HEK293 (cell line): ENCODE results near the gene DNMT3A.

Experiments used
- CTCF ChIA-PET: fragments of 350-600 bp; formaldehyde crosslinking; extraction: SDS; loops from one replicate; lab custom pipeline; 2021; ENCODE audit warnings: antibody characterized with exemption; lab: Yijun Ruan, JAX
- POLR2A ChIA-PET: fragments of 300-600 bp; formaldehyde crosslinking; extraction: SDS; loops from one replicate; lab custom pipeline; 2020; ENCODE audit warnings: antibody characterized with exemption, inconsistent platforms; lab: Yijun Ruan, JAX
- H3K27ac ChIP-seq: fragments of 200-500 bp; sonication (Bioruptor generic); 2 replicates; pipeline ENCODE4 v1.5.1; 2014; ENCODE audit warnings: low read depth, low read length, control low read depth, inconsistent platforms; ENCODE audit errors: extremely low read depth
- H3K36me3 ChIP-seq, 2 experiments: fragments of 200-500 bp in 1 of 2; sonication (Bioruptor generic) in 1 of 2; 1 replicate in 1 of 2; 2 replicates in 1 of 2; pipeline ENCODE4 v1.5.1; 2014 to 2017; ENCODE audit warnings: inconsistent platforms in 2 of 2, low read length in 2 of 2; ENCODE audit not compliant: control insufficient read depth in 2 of 2, insufficient read depth in 1 of 2
- H3K4me1 ChIP-seq: fragments of 200-500 bp; sonication (Bioruptor generic); 2 replicates; pipeline ENCODE4 v1.5.1; 2014; ENCODE audit warnings: mild to moderate bottlenecking, low read length, inconsistent platforms; ENCODE audit not compliant: control insufficient read depth, insufficient read depth
- H3K4me3 ChIP-seq: 2 replicates; pipeline ENCODE4 v1.5.1; 2011; ENCODE audit warnings: low read depth, mild to moderate bottlenecking, control low read depth, low read length, moderate library complexity
- H3K9me3 ChIP-seq: fragments of 200-500 bp; sonication (Bioruptor generic); 2 replicates; pipeline ENCODE4 v1.5.1; 2014; ENCODE audit warnings: low read depth, low read length, inconsistent platforms; ENCODE audit not compliant: control insufficient read depth, insufficient read depth
- BCL11A ChIP-seq: fragments of 450-650 bp; formaldehyde crosslinking; IDR thresholded peaks from 2 replicates; pipeline ENCODE4 v1.5.1; 2016; ENCODE audit warnings: low read depth, missing biosample characterization, missing genetic modification characterization
- HOXA7 ChIP-seq: sonication (generic); formaldehyde crosslinking; IDR thresholded peaks from 2 replicates; pipeline ENCODE4 v1.8.1; 2022; ENCODE audit warnings: missing genetic modification reagents, borderline replicate concordance
- KLF8 ChIP-seq: fragments of 450-650 bp; formaldehyde crosslinking; IDR thresholded peaks from 2 replicates; pipeline ENCODE4 v1.5.1; 2016; ENCODE audit warnings: missing biosample characterization, missing genetic modification characterization
- KLF9 ChIP-seq: fragments of 450-650 bp; formaldehyde crosslinking; IDR thresholded peaks from 2 replicates; pipeline ENCODE4 v1.5.1; 2016; ENCODE audit warnings: missing biosample characterization, missing genetic modification characterization, low read depth
- MZF1 ChIP-seq: fragments of 450-650 bp; formaldehyde crosslinking; IDR thresholded peaks from 2 replicates; pipeline ENCODE4 v1.5.1; 2017; ENCODE audit warnings: missing biosample characterization, missing genetic modification characterization, borderline replicate concordance
- SCRT2 ChIP-seq: fragments of 450-650 bp; formaldehyde crosslinking; IDR thresholded peaks from 2 replicates; pipeline ENCODE4 v1.5.1; 2016; ENCODE audit warnings: missing biosample characterization, missing genetic modification characterization
- ZEB2 ChIP-seq: fragments of 450-650 bp; formaldehyde crosslinking; IDR thresholded peaks from 2 replicates; pipeline ENCODE4 v1.5.1; 2016; ENCODE audit warnings: missing biosample characterization, missing genetic modification characterization
- ZNF132 ChIP-seq: fragments of 450-650 bp; formaldehyde crosslinking; IDR thresholded peaks from 2 replicates; pipeline ENCODE4 v1.5.1; 2017; ENCODE audit warnings: missing biosample characterization, missing genetic modification characterization, borderline replicate concordance
- ZNF174 ChIP-seq: fragments of 450-650 bp; formaldehyde crosslinking; IDR thresholded peaks from 2 replicates; pipeline ENCODE4 v1.5.0; 2017; ENCODE audit warnings: missing biosample characterization, mild to moderate bottlenecking, missing genetic modification characterization
- ZNF175 ChIP-seq: fragments of 450-650 bp; formaldehyde crosslinking; IDR thresholded peaks from 2 replicates; pipeline ENCODE4 v1.5.1; 2016; ENCODE audit warnings: missing biosample characterization, missing genetic modification characterization
- ZNF19 ChIP-seq: fragments of 450-650 bp; formaldehyde crosslinking; IDR thresholded peaks from 2 replicates; pipeline ENCODE4; 2016; ENCODE audit warnings: missing biosample characterization, missing genetic modification characterization, low read depth
- ZNF239 ChIP-seq: fragments of 450-650 bp; formaldehyde crosslinking; IDR thresholded peaks from 2 replicates; pipeline ENCODE4 v1.5.1; 2016; ENCODE audit warnings: missing biosample characterization, missing genetic modification characterization
- ZNF266 ChIP-seq: fragments of 450-650 bp; formaldehyde crosslinking; IDR thresholded peaks from 2 replicates; pipeline ENCODE4 v1.5.1; 2016; ENCODE audit warnings: missing biosample characterization, missing genetic modification characterization, low read depth
- ZNF302 ChIP-seq: fragments of 450-650 bp; formaldehyde crosslinking; IDR thresholded peaks from 2 replicates; pipeline ENCODE4 v1.5.1; 2016; ENCODE audit warnings: missing biosample characterization, missing genetic modification characterization, low read depth
- ZNF335 ChIP-seq: fragments of 450-650 bp; formaldehyde crosslinking; conservative IDR thresholded peaks from 2 replicates; pipeline ENCODE4 v1.5.1; 2016; ENCODE audit warnings: missing biosample characterization, missing genetic modification characterization
- ZNF350 ChIP-seq: fragments of 450-650 bp; formaldehyde crosslinking; IDR thresholded peaks from 2 replicates; pipeline ENCODE4 v1.5.0; 2017; ENCODE audit warnings: missing biosample characterization, mild to moderate bottlenecking, missing genetic modification characterization
- ZNF404 ChIP-seq: fragments of 450-650 bp; formaldehyde crosslinking; IDR thresholded peaks from 2 replicates; pipeline ENCODE4 v1.5.1; 2017; ENCODE audit warnings: missing biosample characterization, missing genetic modification characterization
- ZNF433 ChIP-seq: fragments of 450-650 bp; formaldehyde crosslinking; IDR thresholded peaks from 2 replicates; pipeline ENCODE4 v1.5.1; 2016; ENCODE audit warnings: missing biosample characterization, missing genetic modification characterization, low read depth
- ZNF626 ChIP-seq: fragments of 450-650 bp; sonication (Bioruptor Pico); formaldehyde crosslinking; IDR thresholded peaks from 2 replicates; pipeline ENCODE4 v1.5.1; 2018; ENCODE audit warnings: missing biosample characterization, missing genetic modification characterization, inconsistent platforms
- ZNF776 ChIP-seq: fragments of 450-650 bp; formaldehyde crosslinking; IDR thresholded peaks from 2 replicates; pipeline ENCODE4 v1.5.0; 2017; ENCODE audit warnings: missing biosample characterization, missing genetic modification characterization, borderline replicate concordance
- ZNF777 ChIP-seq: fragments of 450-650 bp; formaldehyde crosslinking; IDR thresholded peaks from 2 replicates; pipeline ENCODE4 v1.5.1; 2017; ENCODE audit warnings: missing biosample characterization, missing genetic modification characterization, borderline replicate concordance
- ZNF830 ChIP-seq: fragments of 450-650 bp; IDR thresholded peaks from 2 replicates; pipeline ENCODE4 v1.5.0; 2018; ENCODE audit warnings: missing biosample characterization, missing genetic modification characterization, low read depth, mild to moderate bottlenecking, moderate library complexity
- TF ChIP-seq, protein P1 (sequence below): fragments of 450-650 bp; formaldehyde crosslinking; IDR thresholded peaks from 2 replicates; pipeline ENCODE4 v1.5.1; 2016; ENCODE audit warnings: missing biosample characterization, missing genetic modification characterization, borderline replicate concordance
- TF ChIP-seq, protein P2 (sequence below): fragments of 450-650 bp; formaldehyde crosslinking; IDR thresholded peaks from 2 replicates; pipeline ENCODE4 v1.5.1; 2016; ENCODE audit warnings: missing biosample characterization, missing genetic modification characterization
- TF ChIP-seq, protein P3 (sequence below): fragments of 450-650 bp; formaldehyde crosslinking; IDR thresholded peaks from 2 replicates; pipeline ENCODE4 v1.5.1; 2016; ENCODE audit warnings: missing biosample characterization, missing genetic modification characterization

DNMT3A gene

GRCh38 chr2:25389161-25389560 is 47.4 kb upstream of the DNMT3A start (continued):
- TF ChIP-seq, protein P1, sequence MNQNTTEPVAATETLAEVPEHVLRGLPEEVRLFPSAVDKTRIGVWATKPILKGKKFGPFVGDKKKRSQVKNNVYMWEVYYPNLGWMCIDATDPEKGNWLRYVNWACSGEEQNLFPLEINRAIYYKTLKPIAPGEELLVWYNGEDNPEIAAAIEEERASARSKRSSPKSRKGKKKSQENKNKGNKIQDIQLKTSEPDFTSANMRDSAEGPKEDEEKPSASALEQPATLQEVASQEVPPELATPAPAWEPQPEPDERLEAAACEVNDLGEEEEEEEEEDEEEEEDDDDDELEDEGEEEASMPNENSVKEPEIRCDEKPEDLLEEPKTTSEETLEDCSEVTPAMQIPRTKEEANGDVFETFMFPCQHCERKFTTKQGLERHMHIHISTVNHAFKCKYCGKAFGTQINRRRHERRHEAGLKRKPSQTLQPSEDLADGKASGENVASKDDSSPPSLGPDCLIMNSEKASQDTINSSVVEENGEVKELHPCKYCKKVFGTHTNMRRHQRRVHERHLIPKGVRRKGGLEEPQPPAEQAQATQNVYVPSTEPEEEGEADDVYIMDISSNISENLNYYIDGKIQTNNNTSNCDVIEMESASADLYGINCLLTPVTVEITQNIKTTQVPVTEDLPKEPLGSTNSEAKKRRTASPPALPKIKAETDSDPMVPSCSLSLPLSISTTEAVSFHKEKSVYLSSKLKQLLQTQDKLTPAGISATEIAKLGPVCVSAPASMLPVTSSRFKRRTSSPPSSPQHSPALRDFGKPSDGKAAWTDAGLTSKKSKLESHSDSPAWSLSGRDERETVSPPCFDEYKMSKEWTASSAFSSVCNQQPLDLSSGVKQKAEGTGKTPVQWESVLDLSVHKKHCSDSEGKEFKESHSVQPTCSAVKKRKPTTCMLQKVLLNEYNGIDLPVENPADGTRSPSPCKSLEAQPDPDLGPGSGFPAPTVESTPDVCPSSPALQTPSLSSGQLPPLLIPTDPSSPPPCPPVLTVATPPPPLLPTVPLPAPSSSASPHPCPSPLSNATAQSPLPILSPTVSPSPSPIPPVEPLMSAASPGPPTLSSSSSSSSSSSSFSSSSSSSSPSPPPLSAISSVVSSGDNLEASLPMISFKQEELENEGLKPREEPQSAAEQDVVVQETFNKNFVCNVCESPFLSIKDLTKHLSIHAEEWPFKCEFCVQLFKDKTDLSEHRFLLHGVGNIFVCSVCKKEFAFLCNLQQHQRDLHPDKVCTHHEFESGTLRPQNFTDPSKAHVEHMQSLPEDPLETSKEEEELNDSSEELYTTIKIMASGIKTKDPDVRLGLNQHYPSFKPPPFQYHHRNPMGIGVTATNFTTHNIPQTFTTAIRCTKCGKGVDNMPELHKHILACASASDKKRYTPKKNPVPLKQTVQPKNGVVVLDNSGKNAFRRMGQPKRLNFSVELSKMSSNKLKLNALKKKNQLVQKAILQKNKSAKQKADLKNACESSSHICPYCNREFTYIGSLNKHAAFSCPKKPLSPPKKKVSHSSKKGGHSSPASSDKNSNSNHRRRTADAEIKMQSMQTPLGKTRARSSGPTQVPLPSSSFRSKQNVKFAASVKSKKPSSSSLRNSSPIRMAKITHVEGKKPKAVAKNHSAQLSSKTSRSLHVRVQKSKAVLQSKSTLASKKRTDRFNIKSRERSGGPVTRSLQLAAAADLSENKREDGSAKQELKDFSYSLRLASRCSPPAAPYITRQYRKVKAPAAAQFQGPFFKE, result no peak
- no peak for TF ChIP-seq KLF8 (tag by site-specific recombination)
- TF ChIP-seq ZNF433 (tag by site-specific recombination), result no peak
- TF ChIP-seq ZNF777 (tag by site-specific recombination), result no peak
- TF ChIP-seq ZNF302 (tag by site-specific recombination), result no peak

GRCh38 chr2:25388491-25388890 is 46.8 kb upstream of the DNMT3A start:
- Histone ChIP-seq H3K27ac (no peak overlapping the region), H3K9me3 (no peaks in the 10 kb centered on the region), H3K4me1 (no peaks in the 10 kb centered on the region), H3K4me3 (no peak overlapping the region), H3K36me3 (peaks cover 0 to 4% of the 10 kb centered on the region in 2 experiments; a peak in 1 of 3 replicates)
- no peak for TF ChIP-seq ZNF350 (tag by site-specific recombination)
- no peak for TF ChIP-seq ZNF174 (tag by site-specific recombination)
- TF ChIP-seq ZNF776, result no peak
- no peak for TF ChIP-seq ZNF626
- no peak for TF ChIP-seq HOXA7
- TF ChIP-seq, protein P2, sequence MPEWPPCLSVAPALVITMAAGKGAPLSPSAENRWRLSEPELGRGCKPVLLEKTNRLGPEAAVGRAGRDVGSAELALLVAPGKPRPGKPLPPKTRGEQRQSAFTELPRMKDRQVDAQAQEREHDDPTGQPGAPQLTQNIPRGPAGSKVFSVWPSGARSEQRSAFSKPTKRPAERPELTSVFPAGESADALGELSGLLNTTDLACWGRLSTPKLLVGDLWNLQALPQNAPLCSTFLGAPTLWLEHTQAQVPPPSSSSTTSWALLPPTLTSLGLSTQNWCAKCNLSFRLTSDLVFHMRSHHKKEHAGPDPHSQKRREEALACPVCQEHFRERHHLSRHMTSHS (tag by site-specific recombination), result no peak
- TF ChIP-seq, protein P3, sequence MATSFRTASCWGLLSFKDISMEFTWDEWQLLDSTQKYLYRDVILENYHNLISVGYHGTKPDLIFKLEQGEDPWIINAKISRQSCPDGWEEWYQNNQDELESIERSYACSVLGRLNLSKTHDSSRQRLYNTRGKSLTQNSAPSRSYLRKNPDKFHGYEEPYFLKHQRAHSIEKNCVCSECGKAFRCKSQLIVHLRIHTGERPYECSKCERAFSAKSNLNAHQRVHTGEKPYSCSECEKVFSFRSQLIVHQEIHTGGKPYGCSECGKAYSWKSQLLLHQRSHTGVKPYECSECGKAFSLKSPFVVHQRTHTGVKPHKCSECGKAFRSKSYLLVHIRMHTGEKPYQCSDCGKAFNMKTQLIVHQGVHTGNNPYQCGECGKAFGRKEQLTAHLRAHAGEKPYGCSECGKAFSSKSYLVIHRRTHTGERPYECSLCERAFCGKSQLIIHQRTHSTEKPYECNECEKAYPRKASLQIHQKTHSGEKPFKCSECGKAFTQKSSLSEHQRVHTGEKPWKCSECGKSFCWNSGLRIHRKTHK, result no peak
- TF ChIP-seq ZNF19 (tag by site-specific recombination), result no peak
- TF ChIP-seq KLF9 (tag by site-specific recombination), result no peak
- TF ChIP-seq ZEB2 (tag by site-specific recombination), result no peak
- TF ChIP-seq ZNF830 (tag by site-specific recombination), result no peak
- no peak for TF ChIP-seq ZNF404 (tag by site-specific recombination)
- no peak for TF ChIP-seq MZF1 (tag by site-specific recombination)
- no peak for TF ChIP-seq ZNF175
- no peak for TF ChIP-seq ZNF266 (tag by site-specific recombination)
- no peak for TF ChIP-seq BCL11A
- no peak for TF ChIP-seq SCRT2 (tag by site-specific recombination)
- TF ChIP-seq ZNF335 (tag by site-specific recombination), result no peak
- TF ChIP-seq ZNF239 (tag by site-specific recombination), result no peak
- no peak for TF ChIP-seq ZNF132 (tag by site-specific recombination)
- ChIA-PET POLR2A (no interaction called here), CTCF (interaction anchor here (1.4 kb wide), 2 partner anchors 11 to 27 kb away, joined by 3 to 6 read pairs; no protein-coding TSS in a partner anchor)
